GM21367 (cell line): ENCODE results near the gene ZNF563.

Source experiments
- ATAC-seq: cut with Tn5 transposase; IDR thresholded peaks from one replicate; pipeline ENCODE4 v1.9.1; 2021; ENCODE audit not compliant: unreplicated experiment

ZNF563 gene

GRCh38 chr19:12295191-12295590, 38.2 kb downstream of the ZNF563 start:
- ATAC-seq = no peak

DNA sequence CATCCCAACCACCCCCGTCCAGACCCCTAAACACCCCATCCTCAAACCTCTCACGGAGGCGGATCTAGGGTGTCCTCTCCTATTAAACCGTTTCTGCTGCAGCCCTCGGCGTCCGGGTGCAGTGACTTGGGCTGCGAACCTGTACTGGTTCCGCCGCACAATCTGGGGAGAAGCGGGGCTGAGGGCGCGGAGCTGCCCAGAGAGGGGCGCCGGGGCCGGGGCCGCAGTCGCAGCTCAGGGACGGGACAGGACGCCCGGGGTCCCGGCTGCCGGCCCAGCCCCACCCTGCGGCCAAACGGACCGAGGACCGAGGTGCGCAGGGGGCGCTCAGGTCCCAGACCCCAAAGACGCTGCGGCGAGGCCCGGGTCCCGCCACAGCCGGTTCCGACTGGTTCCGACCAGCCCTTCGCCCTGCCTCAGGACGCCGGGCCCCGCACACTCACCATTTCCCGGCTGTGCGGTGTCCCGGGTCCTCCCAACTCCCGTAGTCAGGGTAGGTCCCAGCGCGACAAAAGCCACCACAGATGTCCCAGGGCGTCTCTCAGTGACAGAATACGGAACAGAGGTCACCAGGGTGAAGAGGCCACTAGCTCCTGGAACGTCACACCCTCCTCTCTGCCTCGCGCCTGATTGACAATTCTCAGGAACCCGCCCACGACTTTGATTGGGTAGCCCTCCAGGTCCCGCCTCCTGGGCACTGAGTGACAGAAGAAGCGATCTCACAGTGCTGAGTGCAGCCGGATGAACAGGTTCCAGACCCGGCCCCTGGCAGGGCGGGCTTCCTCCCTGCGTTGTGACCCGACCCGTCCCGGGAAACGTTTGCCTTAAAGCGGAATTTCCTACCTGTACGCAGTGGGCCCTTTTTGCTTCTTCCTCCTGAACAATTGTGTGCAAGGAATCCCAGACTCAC, 38.9 kb downstream of the ZNF563 start, which contains the start of gene ZNF44:
ZNF44 (minus strand) TSS at position 635 of the 910 bp plus-strand sequence; CDS start at position 446, 189 bp downstream.
- peak; percentile 80 for ATAC-seq

GRCh38 chr19:12293777-12294248, 39.6 kb downstream of the ZNF563 start:
- peak; percentile 36 for ATAC-seq

DNA sequence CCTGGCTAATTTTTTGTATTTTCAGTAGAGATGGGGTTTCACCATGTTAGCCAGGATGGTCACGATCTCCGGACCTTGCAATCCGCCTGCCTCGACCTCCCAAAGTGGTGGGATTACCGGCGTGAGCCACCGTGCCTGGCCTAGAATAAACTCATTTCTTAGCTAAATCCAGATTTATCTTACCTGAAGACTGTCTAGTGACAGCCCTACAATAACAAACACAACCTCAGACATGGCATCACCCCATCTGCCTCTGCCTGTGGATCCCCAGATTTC, 43.7 kb downstream of the ZNF563 start:
- ATAC-seq = no peak

DNA sequence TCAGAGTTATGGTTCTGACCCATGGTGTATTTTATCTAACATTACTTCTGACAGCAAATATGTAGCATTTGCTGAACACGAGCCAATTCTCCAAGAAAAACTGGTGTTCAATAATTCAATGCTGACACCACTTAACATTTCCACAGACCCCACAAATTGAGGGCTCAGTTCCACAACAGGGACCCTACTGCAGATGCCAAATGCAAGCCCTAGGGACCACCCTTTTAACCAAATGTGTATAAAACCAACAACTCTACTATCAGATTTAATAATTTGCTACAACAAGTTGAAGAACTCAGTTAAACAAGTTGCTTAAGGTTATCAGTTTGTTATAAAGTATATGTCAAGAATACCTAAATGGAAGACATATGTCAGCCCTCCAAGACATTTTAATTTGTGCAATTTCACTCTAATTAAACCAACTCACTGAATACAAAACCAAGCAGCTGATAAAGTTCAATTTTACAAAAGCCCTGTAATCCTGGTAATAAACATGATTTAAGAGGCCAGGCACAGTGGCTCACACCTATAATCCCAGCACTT, 45.4 kb downstream of the ZNF563 start:
- ATAC-seq = no peak

GRCh38 chr19:12284631-12285030, 48.8 kb downstream of the ZNF563 start:
- no peak for ATAC-seq

GRCh38 chr19:12284226-12284625, 49.2 kb downstream of the ZNF563 start:
- no peak for ATAC-seq

DNA sequence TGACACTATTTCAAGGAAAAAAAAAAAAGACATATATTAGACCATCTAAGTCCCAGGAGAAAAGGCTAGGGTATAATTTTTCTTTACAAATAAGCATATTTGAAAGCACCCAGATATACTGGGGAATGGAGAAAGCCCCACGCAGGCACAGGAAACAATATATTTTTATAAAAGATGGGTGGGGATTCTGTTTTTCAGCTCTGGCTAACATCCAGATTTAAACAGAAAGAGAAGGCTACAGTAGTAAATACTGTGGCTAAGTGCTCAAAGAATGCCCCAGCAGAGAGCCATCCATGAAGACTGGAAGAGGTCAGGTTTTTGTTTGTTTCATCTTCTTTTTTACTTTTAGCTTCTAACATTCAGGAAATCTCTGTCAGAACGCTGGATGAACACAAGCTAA, 54.7 kb downstream of the ZNF563 start:
- ATAC-seq = no peak

- no peak for ATAC-seq
Observed at GRCh38 chr19:12272980-12273901, 60.2 kb downstream of the ZNF563 start.

GRCh38 chr19:12272386-12272785, 61.0 kb downstream of the ZNF563 start:
- no peak for ATAC-seq

DNA sequence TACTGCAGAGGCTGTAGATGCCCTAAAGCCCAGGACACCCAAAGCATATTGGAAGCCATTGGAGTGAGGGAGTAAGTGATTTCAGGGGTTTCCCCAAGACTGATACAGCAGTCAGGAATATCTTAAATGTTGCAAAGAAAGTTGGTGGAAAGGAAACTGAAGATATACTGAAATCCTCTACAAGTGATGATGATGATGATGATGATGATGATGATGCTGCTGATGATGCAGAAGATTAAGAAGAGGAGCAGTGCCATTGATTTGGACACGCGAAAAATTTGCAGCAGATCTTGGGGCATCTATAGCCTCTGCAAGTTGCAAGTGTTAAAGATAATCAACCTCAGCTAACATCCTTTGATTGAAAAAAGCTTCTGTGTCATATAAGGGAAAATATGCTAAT, 62.6 kb downstream of the ZNF563 start:
- ATAC-seq = no peak
